IMR-90 (cell line): ENCODE results near the gene ARHGAP31. TPM values are rescaled to one million over a fixed set of nuclear protein-coding genes. Genes with fewer than 3 reads are reported as not detected.

Experiments
- ATAC-seq: fragments of 200-7000 bp; cut with Tn5 transposase; 2 replicates; pipeline ENCODE4 v1.9.1; 2020; ENCODE audit warnings: low read depth, mild to moderate bottlenecking, moderate library complexity
- BruUV-seq: library from RNA; stranded (reverse); fragments of 400-500 nt; replicated peaks from 2 replicates; lab custom pipeline; 2021; lab: Mats Ljungman, UMichigan
- CTCF ChIA-PET: fragments of 300-600 bp; formaldehyde crosslinking; extraction: SDS; loops from one replicate; lab custom pipeline; 2021; ENCODE audit warnings: antibody characterized with exemption; lab: Yijun Ruan, JAX
- POLR2A ChIA-PET: fragments of 300-600 bp; sonication (Branson Sonifier 250); formaldehyde crosslinking; loops from one replicate; lab custom pipeline; 2022; ENCODE audit warnings: antibody characterized with exemption; ENCODE audit not compliant: unreplicated experiment; lab: Charles Lee
- DNase-seq: peaks from one replicate; pipeline ENCODE4 v3.0.0; 2013
- H2AFZ ChIP-seq: replicated peaks from 2 replicates; pipeline ENCODE3; 2013; ENCODE audit warnings: low read length, mild to moderate bottlenecking; ENCODE audit not compliant: poor library complexity
- H2AK5ac ChIP-seq: 2 replicates; pipeline ENCODE4 v1.6.1; 2013; ENCODE audit warnings: low read depth, low read length, inconsistent platforms
- H2AK9ac ChIP-seq: replicated peaks from 2 replicates; pipeline ENCODE3; 2013; ENCODE audit warnings: mild to moderate bottlenecking, low read depth, low read length, moderate library complexity; ENCODE audit not compliant: poor library complexity
- H2BK120ac ChIP-seq: 2 replicates; pipeline ENCODE4 v1.6.1; 2013; ENCODE audit warnings: low read depth, low read length, inconsistent platforms
- H2BK15ac ChIP-seq: 3 replicates; pipeline ENCODE4 v1.6.1; 2013; ENCODE audit warnings: low read depth, low read length, inconsistent platforms
- H2BK20ac ChIP-seq: 2 replicates; pipeline ENCODE4 v1.6.1; 2013; ENCODE audit warnings: low read depth, mild to moderate bottlenecking, inconsistent platforms, low read length, moderate library complexity
- H2BK5ac ChIP-seq: 2 replicates; pipeline ENCODE4 v1.6.1; 2013; ENCODE audit warnings: mild to moderate bottlenecking, low read depth, low read length, inconsistent platforms; ENCODE audit not compliant: poor library complexity, severe bottlenecking
- H3K14ac ChIP-seq: replicated peaks from 2 replicates; pipeline ENCODE4 v1.6.1; 2013; ENCODE audit warnings: low read depth, low read length, inconsistent platforms
- H3K18ac ChIP-seq: 2 replicates; pipeline ENCODE4 v1.6.1; 2013; ENCODE audit warnings: low read depth, low read length, control low read depth
- H3K23ac ChIP-seq: 2 replicates; pipeline ENCODE4 v1.6.1; 2013; ENCODE audit warnings: low read depth, low read length, inconsistent platforms
- H3K27ac ChIP-seq: 2 replicates; pipeline ENCODE4 v1.5.1; 2013; ENCODE audit warnings: mild to moderate bottlenecking, control low read depth, low read length; ENCODE audit not compliant: insufficient read depth
- H3K27me3 ChIP-seq: 2 replicates; pipeline ENCODE4 v1.6.1; 2013; ENCODE audit warnings: low read length; ENCODE audit not compliant: control insufficient read depth, insufficient read depth
- H3K36me3 ChIP-seq: 2 replicates; pipeline ENCODE4 v1.6.1; 2013; ENCODE audit warnings: low read length, mixed read lengths; ENCODE audit not compliant: control insufficient read depth, insufficient read depth
- H3K4ac ChIP-seq: 2 replicates; pipeline ENCODE4 v1.6.1; 2013; ENCODE audit warnings: low read depth, low read length, inconsistent platforms
- H3K4me1 ChIP-seq: 2 replicates; pipeline ENCODE4 v1.6.1; 2013; ENCODE audit warnings: low read length, mixed read lengths; ENCODE audit not compliant: control insufficient read depth, insufficient read depth
- H3K4me2 ChIP-seq: 2 replicates; pipeline ENCODE4 v1.6.1; 2013; ENCODE audit warnings: low read depth, mild to moderate bottlenecking, control low read depth, low read length, moderate library complexity
- H3K4me3 ChIP-seq: 2 replicates; pipeline ENCODE4 v1.5.1; 2013; ENCODE audit warnings: low read depth, mild to moderate bottlenecking, control low read depth, low read length, moderate library complexity; ENCODE audit not compliant: insufficient read depth
- H3K56ac ChIP-seq: 2 replicates; pipeline ENCODE4 v1.6.1; 2013; ENCODE audit warnings: low read length, inconsistent platforms; ENCODE audit not compliant: insufficient read depth; ENCODE audit errors: extremely low read depth
- H3K79me1 ChIP-seq, 2 experiments: 2 replicates each; pipeline ENCODE4 v1.6.1; 2013; ENCODE audit warnings: low read length in 2 of 2, inconsistent platforms in 1 of 2, low read depth in 1 of 2
- H3K9ac ChIP-seq: 2 replicates; pipeline ENCODE4 v1.6.1; 2013; ENCODE audit warnings: low read depth, low read length, control low read depth
- H3K9me1 ChIP-seq: 2 replicates; pipeline ENCODE4 v1.6.1; 2013; ENCODE audit warnings: low read length, inconsistent platforms; ENCODE audit not compliant: insufficient read depth
- H3K9me3 ChIP-seq: 2 replicates; pipeline ENCODE4 v1.6.1; 2013; ENCODE audit warnings: low read length; ENCODE audit not compliant: control insufficient read depth, insufficient read depth
- H4K20me1 ChIP-seq: 2 replicates; pipeline ENCODE4 v1.6.1; 2013; ENCODE audit warnings: low read length, inconsistent platforms; ENCODE audit not compliant: insufficient read depth
- H4K5ac ChIP-seq: 2 replicates; pipeline ENCODE4 v1.6.1; 2013; ENCODE audit warnings: mild to moderate bottlenecking, low read depth, low read length, control low read depth
- H4K8ac ChIP-seq, 2 experiments: 2 replicates each; pipeline ENCODE4 v1.6.1; 2013; ENCODE audit warnings: low read depth in 2 of 2, low read length in 2 of 2, control low read depth in 1 of 2, inconsistent platforms in 1 of 2
- H4K91ac ChIP-seq: 2 replicates; pipeline ENCODE4 v1.6.1; 2013; ENCODE audit warnings: low read depth, low read length, inconsistent platforms; ENCODE audit not compliant: insufficient read depth
- CHD1 ChIP-seq: IDR thresholded peaks from 2 replicates; pipeline ENCODE4 v1.6.1; 2012; ENCODE audit warnings: low read depth, low read length, improper control_type of control experiment
- MAFK ChIP-seq: IDR thresholded peaks from 2 replicates; pipeline ENCODE4 v1.6.1; 2012; ENCODE audit warnings: low read depth, low read length, improper control_type of control experiment
- MAZ ChIP-seq: IDR thresholded peaks from 2 replicates; pipeline ENCODE4 v1.6.1; 2012; ENCODE audit warnings: low read depth, mild to moderate bottlenecking, low read length, improper control_type of control experiment, moderate library complexity, borderline replicate concordance
- NFE2L2 ChIP-seq: fragments of 150-350 bp; IDR thresholded peaks from 2 replicates; pipeline ENCODE4 v1.6.1; 2016; ENCODE audit warnings: low read depth, mild to moderate bottlenecking, low read length
- RAD21 ChIP-seq: IDR thresholded peaks from 2 replicates; pipeline ENCODE4 v1.6.1; 2012; ENCODE audit warnings: low read length, improper control_type of control experiment
- SMC3 ChIP-seq: fragments of 150-350 bp; IDR thresholded peaks from 2 replicates; pipeline ENCODE4 v1.6.1; 2016; ENCODE audit warnings: low read depth, mild to moderate bottlenecking, antibody characterized with exemption, low read length, moderate library complexity
- WGBS, 2 experiments: methylation state at CpG; one replicate each; pipeline versions ENCODE4 v1.1.5 to v1.1.7; 2013; ENCODE audit warnings: missing lambda C conversion rate in 2 of 2; ENCODE audit not compliant: insufficient read length in 1 of 2; ENCODE audit errors: extremely low coverage in 2 of 2; 5-methylcytosine and 5-hydroxymethylcytosine counted together
- dilution Hi-C: fragments of 300-500 bp; cut with HindIII; formaldehyde crosslinking; loops from one replicate; pipeline ENCODE4 v1.14.3; 2018; ENCODE audit warnings: low sequenced_read_pairs; ENCODE audit not compliant: unreplicated experiment
- in situ Hi-C: fragments of 300-500 bp; cut with MboI; formaldehyde crosslinking; loops from 3 replicates; pipeline ENCODE4 v1.14.3; 2019; ENCODE audit warnings: low sequenced_read_pairs, inconsistent platforms, mixed read lengths
- intact Hi-C: fragments of 100-400 bp; cut with micrococcal nuclease; formaldehyde crosslinking; loops from 2 replicates; pipeline ENCODE4 v1.10.0; 2022
- polyA plus RNA-seq, 3 experiments: library from polyadenylated mRNA; depleted of rRNA; stranded (reverse); fragments of >200 nt; gene quantifications; 2 replicates each; pipeline ENCODE4 v1.2.3, GENCODE V29; 2012; ENCODE audit warnings: low replicate concordance in 1 of 3
- total RNA-seq: library from RNA; depleted of rRNA; stranded (reverse); fragments of >200 nt; gene quantifications from 2 replicates; pipeline ENCODE4 v1.2.3, GENCODE V29; 2012
- TF ChIP-seq, protein P1 (sequence below): fragments of 150-350 bp; IDR thresholded peaks from 2 replicates; pipeline ENCODE4 v1.6.1; 2016; ENCODE audit warnings: low read depth, mild to moderate bottlenecking, low read length, moderate library complexity, borderline replicate concordance
- TF ChIP-seq, protein P2 (sequence below): fragments of 150-350 bp; IDR thresholded peaks from 2 replicates; pipeline ENCODE4 v1.6.1; 2017; ENCODE audit warnings: mild to moderate bottlenecking, antibody characterized with exemption, low read length, low read depth
- TF ChIP-seq, protein P3 (sequence below): conservative IDR thresholded peaks from 2 replicates; pipeline ENCODE4 v1.5.1; 2012; ENCODE audit warnings: mild to moderate bottlenecking, low read depth, low read length, improper control_type of control experiment

The ARHGAP31 gene
- total and polyA plus RNA-seq, 2 of the 4 experiments (the other 2 are of a cell fraction), result 6.6 to 7.7 TPM

DNA sequence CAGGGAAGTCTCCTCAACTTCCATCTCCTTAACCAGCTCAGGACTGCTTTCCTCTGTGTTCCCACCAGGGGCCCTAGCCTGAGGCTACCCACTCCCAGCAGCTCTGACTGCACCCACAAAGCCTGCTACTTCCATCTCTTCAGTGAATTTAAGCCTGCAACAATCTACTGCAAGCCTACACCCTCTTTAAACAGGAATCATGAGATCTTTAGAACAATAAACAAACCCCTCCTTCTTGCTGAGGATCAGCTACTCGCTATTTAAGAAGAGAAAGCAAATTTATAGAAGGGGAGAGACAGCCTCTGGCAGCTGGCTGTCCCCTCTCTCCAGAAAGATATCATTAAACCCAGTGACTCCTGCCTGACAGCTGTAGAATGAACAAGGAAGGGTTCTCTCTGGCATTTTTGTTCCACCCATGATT, 51.9 kb downstream of the ARHGAP31 start:
- ATAC-seq, result peak; percentile 90
- H4K8ac ChIP-seq, result peak overlapping the region in 1 of 2 experiments; percentile 38; a peak in 1 of 4 replicates

More for the DNA sequence above, 51.9 kb downstream of the ARHGAP31 start:
- Histone ChIP-seq H3K23ac (peak overlapping the region; percentile 69; the same call in 1 of the 2 replicates), H3K27ac (peak overlapping the region; percentile 89; the same call in 1 of the 2 replicates), H3K4me2 (peak overlapping the region; percentile 65), H4K91ac (peak overlapping the region; percentile 29; the same call in 1 of the 2 replicates), H3K4me1 (peaks cover 18% of the 10 kb centered on the region), H3K9me1 (peaks cover 14% of the 10 kb centered on the region), H2AFZ (peak overlapping the region; percentile 57), H3K36me3 (no peaks in the 10 kb centered on the region), H2BK5ac (no peak overlapping the region), H2AK5ac (peak overlapping the region; percentile 71; the same call in 1 of the 2 replicates), H2BK20ac (peak overlapping the region; percentile 86), H3K9me3 (no peaks in the 10 kb centered on the region), H3K79me1 (peaks cover 22 to 48% of the 10 kb centered on the region in 2 experiments), H3K27me3 (no peaks in the 10 kb centered on the region), H3K4ac (peak overlapping the region; percentile 85), H3K18ac (peak overlapping the region; percentile 69), H4K5ac (peak overlapping the region; percentile 65; the same call in 1 of the 2 replicates), H4K20me1 (peaks cover 3% of the 10 kb centered on the region; the same call in 1 of the 2 replicates), H3K14ac (peak overlapping the region; percentile 81), H3K56ac (no peak overlapping the region), H3K9ac (peak overlapping the region; percentile 42), H2AK9ac (peak overlapping the region; percentile 51), H2BK120ac (peak overlapping the region; percentile 86), H2BK15ac (no peak overlapping the region), H3K4me3 (no peak overlapping the region)
- BruUV-seq, result no TSS peak
- ChIA-PET POLR2A (interaction anchor here (1.0 kb wide), 1 partner anchor 23 kb away, joined by 4 read pairs; no protein-coding TSS in a partner anchor), CTCF (interaction anchor here (0.9 to 1.9 kb wide), 3 partner anchors 15 to 37 kb away, joined by 3 to 7 read pairs (median 3); no protein-coding TSS in a partner anchor)
- in situ Hi-C loops, result no loop called here
- WGBS, 2 experiments, result no CpG with 5 or more reads among the region's 1 CpG
- TF ChIP-seq NFE2L2, result no peak
- TF ChIP-seq RAD21, result no peak
- TF ChIP-seq, protein P1, sequence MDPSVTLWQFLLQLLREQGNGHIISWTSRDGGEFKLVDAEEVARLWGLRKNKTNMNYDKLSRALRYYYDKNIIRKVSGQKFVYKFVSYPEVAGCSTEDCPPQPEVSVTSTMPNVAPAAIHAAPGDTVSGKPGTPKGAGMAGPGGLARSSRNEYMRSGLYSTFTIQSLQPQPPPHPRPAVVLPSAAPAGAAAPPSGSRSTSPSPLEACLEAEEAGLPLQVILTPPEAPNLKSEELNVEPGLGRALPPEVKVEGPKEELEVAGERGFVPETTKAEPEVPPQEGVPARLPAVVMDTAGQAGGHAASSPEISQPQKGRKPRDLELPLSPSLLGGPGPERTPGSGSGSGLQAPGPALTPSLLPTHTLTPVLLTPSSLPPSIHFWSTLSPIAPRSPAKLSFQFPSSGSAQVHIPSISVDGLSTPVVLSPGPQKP, result no peak
- no peak for TF ChIP-seq MAFK
- TF ChIP-seq, protein P2, sequence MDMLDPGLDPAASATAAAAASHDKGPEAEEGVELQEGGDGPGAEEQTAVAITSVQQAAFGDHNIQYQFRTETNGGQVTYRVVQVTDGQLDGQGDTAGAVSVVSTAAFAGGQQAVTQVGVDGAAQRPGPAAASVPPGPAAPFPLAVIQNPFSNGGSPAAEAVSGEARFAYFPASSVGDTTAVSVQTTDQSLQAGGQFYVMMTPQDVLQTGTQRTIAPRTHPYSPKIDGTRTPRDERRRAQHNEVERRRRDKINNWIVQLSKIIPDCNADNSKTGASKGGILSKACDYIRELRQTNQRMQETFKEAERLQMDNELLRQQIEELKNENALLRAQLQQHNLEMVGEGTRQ, result no peak
- no peak for TF ChIP-seq SMC3
- no peak for TF ChIP-seq CHD1
- TF ChIP-seq, protein P3, sequence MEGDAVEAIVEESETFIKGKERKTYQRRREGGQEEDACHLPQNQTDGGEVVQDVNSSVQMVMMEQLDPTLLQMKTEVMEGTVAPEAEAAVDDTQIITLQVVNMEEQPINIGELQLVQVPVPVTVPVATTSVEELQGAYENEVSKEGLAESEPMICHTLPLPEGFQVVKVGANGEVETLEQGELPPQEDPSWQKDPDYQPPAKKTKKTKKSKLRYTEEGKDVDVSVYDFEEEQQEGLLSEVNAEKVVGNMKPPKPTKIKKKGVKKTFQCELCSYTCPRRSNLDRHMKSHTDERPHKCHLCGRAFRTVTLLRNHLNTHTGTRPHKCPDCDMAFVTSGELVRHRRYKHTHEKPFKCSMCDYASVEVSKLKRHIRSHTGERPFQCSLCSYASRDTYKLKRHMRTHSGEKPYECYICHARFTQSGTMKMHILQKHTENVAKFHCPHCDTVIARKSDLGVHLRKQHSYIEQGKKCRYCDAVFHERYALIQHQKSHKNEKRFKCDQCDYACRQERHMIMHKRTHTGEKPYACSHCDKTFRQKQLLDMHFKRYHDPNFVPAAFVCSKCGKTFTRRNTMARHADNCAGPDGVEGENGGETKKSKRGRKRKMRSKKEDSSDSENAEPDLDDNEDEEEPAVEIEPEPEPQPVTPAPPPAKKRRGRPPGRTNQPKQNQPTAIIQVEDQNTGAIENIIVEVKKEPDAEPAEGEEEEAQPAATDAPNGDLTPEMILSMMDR, result 0 out of 2 replicates have a peak, but pooled peaks have one; percentile 3
- no peak for TF ChIP-seq MAZ
- dilution Hi-C loops, result no loop called here
- intact Hi-C loops, result loop anchor here (2.0 kb wide), 1 partner anchor 51 kb away; the partner anchor contains the start of gene ARHGAP31
- peak; percentile 75 for DNase-seq
